A549 (cell line): Measurements from ENCODE around the gene ADNP2. TPM values are rescaled to one million over a fixed set of nuclear protein-coding genes. Genes with fewer than 3 reads are reported as not detected.

Experiments used
- ATAC-seq, 2 experiments: fragments of 200-7000 bp in 1 of 2; fragments of >200 bp in 1 of 2; cut with Nextera tagmentation in 1 of 2; cut with Tn5 transposase in 1 of 2; 3 replicates each; pipeline versions ENCODE4 v1.8.0 to v1.9.1; 2018 to 2020; ENCODE audit warnings: mild to moderate bottlenecking in 1 of 2, moderate library complexity in 1 of 2
- CTCF ChIA-PET: fragments of 300-600 bp; sonication (Branson Sonifier 250); formaldehyde crosslinking; extraction: SDS; loops from one replicate; lab custom pipeline; 2021; ENCODE audit warnings: antibody characterized with exemption, inconsistent platforms; lab: Yijun Ruan, JAX
- POLR2A ChIA-PET: fragments of 350-600 bp; formaldehyde crosslinking; extraction: SDS; loops from one replicate; lab custom pipeline; 2021; ENCODE audit warnings: antibody characterized with exemption, inconsistent platforms; lab: Yijun Ruan, JAX
- DNase-seq, 2 experiments: peaks; one replicate each; pipeline versions ENCODE4 v3.0.0 to v3.0.0-alpha.2; 2011 to 2016; ENCODE audit warnings: low read depth in 1 of 2, low spot score in 1 of 2
- FAIRE-seq: peaks from 2 replicates; lab custom pipeline; 2011; peaks lifted over from hg19 to GRCh38; lab: Jason Lieb, UNC
- H3K27ac ChIP-seq, 2 experiments: fragments of >200 bp; sonication (Bioruptor Twin); formaldehyde crosslinking; 3 replicates each; pipeline ENCODE4 v1.5.1; 2016 to 2017
- H3K4me1 ChIP-seq: fragments of >200 bp; sonication (Bioruptor Twin); formaldehyde crosslinking; 3 replicates; pipeline ENCODE4 v1.6.1; 2016
- H3K4me2 ChIP-seq: fragments of >200 bp; sonication (Bioruptor Twin); formaldehyde crosslinking; 3 replicates; pipeline ENCODE4 v1.6.1; 2016
- H3K4me3 ChIP-seq: fragments of >200 bp; sonication (Bioruptor Twin); formaldehyde crosslinking; 3 replicates; pipeline ENCODE4 v1.5.1; 2016
- H3K9me3 ChIP-seq: fragments of >200 bp; sonication (Bioruptor Twin); formaldehyde crosslinking; 3 replicates; pipeline ENCODE4 v1.6.1; 2016
- BCL3 ChIP-seq: fragments of >200 bp; sonication (Bioruptor Twin); formaldehyde crosslinking; IDR thresholded peaks from 3 replicates; pipeline ENCODE4 v1.6.1; 2016
- CEBPB ChIP-seq, 2 experiments: fragments of >200 bp in 1 of 2; sonication (Bioruptor Twin) in 1 of 2; formaldehyde crosslinking in 1 of 2; IDR thresholded peaks; 2 replicates each; pipeline ENCODE4 v1.6.1; 2012 to 2016
- CHD2 ChIP-seq: fragments of 150-350 bp; IDR thresholded peaks from 2 replicates; pipeline ENCODE4 v1.6.1; 2014; ENCODE audit warnings: low read length; ENCODE audit not compliant: partially characterized antibody
- EHF ChIP-seq: fragments of 250-450 bp; sonication (Bioruptor Pico); IDR thresholded peaks from 2 replicates; pipeline ENCODE4 v1.5.0; 2020; ENCODE audit warnings: mild to moderate bottlenecking
- ELK1 ChIP-seq: fragments of 150-350 bp; IDR thresholded peaks from 2 replicates; pipeline ENCODE4 v1.6.1; 2014; ENCODE audit warnings: low read depth, mild to moderate bottlenecking, low read length
- ESRRA ChIP-seq: fragments of 150-350 bp; IDR thresholded peaks from 2 replicates; pipeline ENCODE4 v1.6.1; 2014; ENCODE audit warnings: mild to moderate bottlenecking, low read length, borderline replicate concordance
- FOSB ChIP-seq: fragments of 250-450 bp; sonication (Bioruptor Pico); IDR thresholded peaks from 2 replicates; pipeline ENCODE4 v1.5.0; 2020; ENCODE audit warnings: mild to moderate bottlenecking, moderate library complexity
- FOXS1 ChIP-seq: fragments of 250-450 bp; sonication (Bioruptor Pico); IDR thresholded peaks from 2 replicates; pipeline ENCODE4 v1.5.0; 2020; ENCODE audit warnings: mild to moderate bottlenecking, moderate library complexity
- HES2 ChIP-seq: fragments of >200 bp; sonication (Bioruptor Twin); formaldehyde crosslinking; IDR thresholded peaks from 2 replicates; pipeline ENCODE4 v1.6.1; 2016
- HEYL ChIP-seq: fragments of 250-450 bp; sonication (Bioruptor Pico); IDR thresholded peaks from 2 replicates; pipeline ENCODE4 v1.8.0; 2021; ENCODE audit warnings: mild to moderate bottlenecking, moderate library complexity
- HMGXB4 ChIP-seq: fragments of 250-450 bp; sonication (Bioruptor Pico); IDR thresholded peaks from 2 replicates; pipeline ENCODE4 v1.5.0; 2021; ENCODE audit warnings: mild to moderate bottlenecking, moderate library complexity, borderline replicate concordance
- HOXA7 ChIP-seq: fragments of 250-450 bp; sonication (Bioruptor Pico); IDR thresholded peaks from 2 replicates; pipeline ENCODE4 v1.5.0; 2020; ENCODE audit warnings: mild to moderate bottlenecking, moderate library complexity
- HOXB5 ChIP-seq: fragments of 250-450 bp; sonication (Bioruptor Pico); IDR thresholded peaks from 2 replicates; pipeline ENCODE4 v1.5.0; 2020; ENCODE audit warnings: mild to moderate bottlenecking, moderate library complexity
- JUNB ChIP-seq: fragments of >200 bp; sonication (Bioruptor Twin); formaldehyde crosslinking; IDR thresholded peaks from 2 replicates; pipeline ENCODE4 v1.6.1; 2016
- KDM1A ChIP-seq: fragments of 200-600 bp; sonication (generic); IDR thresholded peaks from 2 replicates; pipeline ENCODE4 v1.6.1; 2016; ENCODE audit warnings: low read depth, mild to moderate bottlenecking
- KDM5A ChIP-seq: fragments of 200-600 bp; sonication (generic); IDR thresholded peaks from 2 replicates; pipeline ENCODE4 v1.6.1; 2016; ENCODE audit warnings: antibody characterized with exemption, mild to moderate bottlenecking
- MAZ ChIP-seq: fragments of 150-350 bp; IDR thresholded peaks from 2 replicates; pipeline ENCODE4 v1.6.1; 2014; ENCODE audit warnings: antibody characterized with exemption, low read depth, low read length, borderline replicate concordance
- MYC ChIP-seq: IDR thresholded peaks from 2 replicates; pipeline ENCODE4 v1.6.1; 2012; ENCODE audit warnings: mild to moderate bottlenecking, inconsistent platforms, low read length, improper control_type of control experiment, borderline replicate concordance
- PBX3 ChIP-seq: IDR thresholded peaks from 2 replicates; pipeline ENCODE4 v1.6.1; 2012
- PHF8 ChIP-seq: fragments of 200-600 bp; sonication (generic); IDR thresholded peaks from 2 replicates; pipeline ENCODE4 v1.6.1; 2016; ENCODE audit warnings: low read depth, mild to moderate bottlenecking, antibody characterized with exemption, moderate library complexity, borderline replicate concordance
- POLR2AphosphoS2 ChIP-seq: conservative IDR thresholded peaks from 2 replicates; pipeline ENCODE4 v1.6.1; 2012; ENCODE audit warnings: low read length, improper control_type of control experiment, inconsistent platforms
- RAD21 ChIP-seq, 2 experiments: fragments of >200 bp in 1 of 2; sonication (Bioruptor Twin) in 1 of 2; formaldehyde crosslinking in 1 of 2; IDR thresholded peaks in 1 of 2; conservative IDR thresholded peaks in 1 of 2; 2 replicates in 1 of 2; 3 replicates in 1 of 2; pipeline ENCODE4 v1.6.1; 2012 to 2018; ENCODE audit warnings: inconsistent platforms in 1 of 2
- SREBF2 ChIP-seq: fragments of 450-650 bp; IDR thresholded peaks from 2 replicates; pipeline ENCODE4 v1.6.1; 2014; ENCODE audit warnings: mild to moderate bottlenecking, moderate library complexity
- ZC3H11A ChIP-seq: fragments of 450-650 bp; IDR thresholded peaks from 2 replicates; pipeline ENCODE4 v1.6.1; 2014; ENCODE audit warnings: antibody characterized with exemption, mild to moderate bottlenecking
- WGBS: methylation state at CpG from one replicate; pipeline ENCODE4 v1.1.6; 2017; ENCODE audit errors: missing lambda C conversion rate; 5-methylcytosine and 5-hydroxymethylcytosine counted together
- polyA plus RNA-seq, 4 experiments: library from polyadenylated mRNA; depleted of rRNA in 3 of 4; stranded (reverse); fragments of >200 nt; fragmentation: RNase III in 1 of 4; extraction: RNeasy Plus Mini Kit Qiagen cat#74134 plus additional on column Dnase treatment in 1 of 4; gene quantifications; 2 replicates in 3 of 4; 3 replicates in 1 of 4; pipeline ENCODE4 v1.2.3, GENCODE V29; 2011 to 2017

ADNP2 gene
- polyA plus RNA-seq, 2 of the 4 experiments (the other 2 are of a cell fraction), result 9.8 to 9.9 TPM

GRCh38 chr18:80129672-80130367 is 20.8 kb downstream of the ADNP2 start:
- Histone ChIP-seq H3K4me1 (no peaks in the 10 kb centered on the region), H3K4me2 (no peak overlapping the region), H3K9me3 (no peaks in the 10 kb centered on the region), H3K4me3 (no peak overlapping the region), H3K27ac (no peak overlapping the region)
- ChIA-PET POLR2A (no interaction called here), CTCF (interaction anchor here (1.4 kb wide), 1 partner anchor 9 kb away, joined by 3 read pairs; no protein-coding TSS in a partner anchor)
- TF ChIP-seq CEBPB (IDR thresholded peaks at IDR 0.05) (no peak), CHD2 (no peak), MYC (no peak), HMGXB4 (CRISPR knock-in tag) (no peak), RAD21 (conservative IDR thresholded peaks at IDR 0.05 in 1 of 2, IDR thresholded peaks at IDR 0.05 in 1 of 2) (no peak), HEYL (CRISPR knock-in tag) (no peak), BCL3 (no peak), ESRRA (no peak), HES2 (no peak), ELK1 (no peak), JUNB (no peak), SREBF2 (no peak), FOSB (CRISPR knock-in tag) (no peak), MAZ (no peak), KDM1A (no peak), ZC3H11A (no peak)
- 81% methylated on average over 7 of the region's 7 CpGs for WGBS
- DNase-seq (no peak), ATAC-seq (no peak), FAIRE-seq (no peak)

GRCh38 chr18:80130555-80130954 is 21.5 kb downstream of the ADNP2 start:
- ChIA-PET CTCF (no interaction called here), POLR2A (no interaction called here)
- Histone ChIP-seq H3K9me3 (no peaks in the 10 kb centered on the region), H3K4me1 (no peaks in the 10 kb centered on the region), H3K27ac (no peak overlapping the region), H3K4me3 (no peak overlapping the region), H3K4me2 (no peak overlapping the region)
- WGBS, result 76% methylated on average over 2 of the region's 5 CpGs
- DNase-seq (no peak), FAIRE-seq (no peak), ATAC-seq (no peak)
- TF ChIP-seq HOXB5 (CRISPR knock-in tag), result no peak
- TF ChIP-seq KDM5A, result no peak
- no peak for TF ChIP-seq PHF8
- TF ChIP-seq EHF (CRISPR knock-in tag), result no peak
- TF ChIP-seq PBX3, result no peak
- TF ChIP-seq HOXA7 (CRISPR knock-in tag), result no peak
- no peak for TF ChIP-seq POLR2AphosphoS2
- TF ChIP-seq KDM1A, result no peak
- no peak for TF ChIP-seq JUNB
- TF ChIP-seq MYC, result no peak
- TF ChIP-seq HES2, result no peak
- TF ChIP-seq FOXS1, result no peak
